Testis (tissue), 2 donors: ENCODE measurements around the gene L3MBTL4.

Source experiments
- CTCF ChIP-seq, 3 experiments: fragments of 450-650 bp in 2 of 3; fragments of 200-600 bp in 1 of 3; sonication (generic) in 1 of 3; IDR thresholded peaks; one replicate each; pipeline ENCODE4 v1.5.1; 2016 to 2019; ENCODE audit warnings: antibody characterized with exemption in 3 of 3, mild to moderate bottlenecking in 2 of 3, moderate library complexity in 1 of 3
- POLR2A ChIP-seq: fragments of 450-650 bp; IDR thresholded peaks from one replicate; pipeline ENCODE4 v1.6.1; 2017; ENCODE audit warnings: antibody characterized with exemption, mild to moderate bottlenecking, moderate library complexity

GRCh38 chr18:6336239-6336638 is 78.5 kb downstream of the L3MBTL4 start:
- TF ChIP-seq CTCF (IDR thresholded peaks at IDR 0.05) (no peak), POLR2A (no peak)
